ENCODE results near the gene FAM13B. TPM values are rescaled to one million over a fixed set of nuclear protein-coding genes. Genes with fewer than 3 reads are reported as not detected.
A peak's percentile ranks its signal among the peaks of the same experiment; 100 is the strongest.

The FAM13B gene
- total and polyA plus RNA-seq, 10 of the 15 experiments (the other 5 are each of a cell fraction or from before 2014, with no cell fraction given) = 3.6 to 30.0 (median 20.3) TPM

DNA sequence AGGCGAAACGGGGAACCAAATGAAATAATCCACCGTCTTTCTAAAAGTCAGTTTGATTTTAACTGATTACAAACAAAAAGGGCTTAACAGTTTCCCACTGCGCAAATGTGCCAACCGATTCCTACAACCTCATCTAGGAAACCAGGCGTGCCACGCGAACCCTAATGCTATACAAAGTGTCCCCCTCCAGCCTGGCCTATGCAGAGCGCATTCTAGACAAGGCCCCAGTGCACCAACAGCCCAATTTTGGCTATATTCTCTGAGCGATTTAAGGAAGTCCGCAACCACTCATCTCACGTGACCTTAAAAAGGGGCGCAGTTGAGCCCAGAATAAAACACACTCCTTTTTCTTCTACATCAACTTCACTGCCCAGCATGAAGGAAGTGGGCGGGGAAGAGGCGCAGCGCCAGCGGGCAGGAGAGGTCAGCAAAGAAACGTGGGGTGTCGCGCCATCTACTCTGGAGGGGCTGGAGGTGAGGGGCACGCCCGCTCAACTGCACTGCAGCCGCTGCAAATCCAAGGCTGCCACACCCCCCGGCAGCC is 779 bp downstream of the FAM13B start (continued):
- TF ChIP-seq CBFB (IDR thresholded peaks at IDR 0.05; ENCODE audit: low read depth) (no peak), CBX3 (IDR thresholded peaks at IDR 0.05; ENCODE audit: borderline replicate concordance, low read depth) (no peak), NRF1 (conservative IDR thresholded peaks at IDR 0.05; ENCODE audit: low read depth, low read length) (no peak), BCLAF1 (IDR thresholded peaks at IDR 0.05) (no peak), DPF2 (IDR thresholded peaks at IDR 0.05) (no peak), ZBED1 (IDR thresholded peaks at IDR 0.05; ENCODE audit: borderline replicate concordance) (no peak), SMC3 (IDR thresholded peaks at IDR 0.05; ENCODE audit: borderline replicate concordance, low read length) (no peak), IKZF1 (conservative IDR thresholded peaks at IDR 0.05) (peak; percentile 65), FOS (IDR thresholded peaks at IDR 0.05; ENCODE audit: borderline replicate concordance, extremely low read depth, insufficient read length) (no peak), NR2F1 (conservative IDR thresholded peaks at IDR 0.05) (peak; percentile 79), USF2 (IDR thresholded peaks at IDR 0.05; ENCODE audit: borderline replicate concordance, low read depth, low read length) (peak; percentile 56), TBL1XR1 (IDR thresholded peaks at IDR 0.05; ENCODE audit: low read depth, low read length) (no peak), PAX5 (IDR thresholded peaks at IDR 0.05; ENCODE audit: borderline replicate concordance, low read depth, low read length) (peak; percentile 20; the same call in 1 of the 2 replicates), RUNX3 (IDR thresholded peaks at IDR 0.05; ENCODE audit: low read length) (peak; percentile 68), SUPT20H (IDR thresholded peaks at IDR 0.05; ENCODE audit: borderline replicate concordance, control insufficient read depth, low read depth, low read length) (no peak), HDGF (IDR thresholded peaks at IDR 0.05) (no peak), POLR2AphosphoS5 (IDR thresholded peaks at IDR 0.05; ENCODE audit: low read length) (peak; percentile 59)
- TF ChIP-seq, protein P1, sequence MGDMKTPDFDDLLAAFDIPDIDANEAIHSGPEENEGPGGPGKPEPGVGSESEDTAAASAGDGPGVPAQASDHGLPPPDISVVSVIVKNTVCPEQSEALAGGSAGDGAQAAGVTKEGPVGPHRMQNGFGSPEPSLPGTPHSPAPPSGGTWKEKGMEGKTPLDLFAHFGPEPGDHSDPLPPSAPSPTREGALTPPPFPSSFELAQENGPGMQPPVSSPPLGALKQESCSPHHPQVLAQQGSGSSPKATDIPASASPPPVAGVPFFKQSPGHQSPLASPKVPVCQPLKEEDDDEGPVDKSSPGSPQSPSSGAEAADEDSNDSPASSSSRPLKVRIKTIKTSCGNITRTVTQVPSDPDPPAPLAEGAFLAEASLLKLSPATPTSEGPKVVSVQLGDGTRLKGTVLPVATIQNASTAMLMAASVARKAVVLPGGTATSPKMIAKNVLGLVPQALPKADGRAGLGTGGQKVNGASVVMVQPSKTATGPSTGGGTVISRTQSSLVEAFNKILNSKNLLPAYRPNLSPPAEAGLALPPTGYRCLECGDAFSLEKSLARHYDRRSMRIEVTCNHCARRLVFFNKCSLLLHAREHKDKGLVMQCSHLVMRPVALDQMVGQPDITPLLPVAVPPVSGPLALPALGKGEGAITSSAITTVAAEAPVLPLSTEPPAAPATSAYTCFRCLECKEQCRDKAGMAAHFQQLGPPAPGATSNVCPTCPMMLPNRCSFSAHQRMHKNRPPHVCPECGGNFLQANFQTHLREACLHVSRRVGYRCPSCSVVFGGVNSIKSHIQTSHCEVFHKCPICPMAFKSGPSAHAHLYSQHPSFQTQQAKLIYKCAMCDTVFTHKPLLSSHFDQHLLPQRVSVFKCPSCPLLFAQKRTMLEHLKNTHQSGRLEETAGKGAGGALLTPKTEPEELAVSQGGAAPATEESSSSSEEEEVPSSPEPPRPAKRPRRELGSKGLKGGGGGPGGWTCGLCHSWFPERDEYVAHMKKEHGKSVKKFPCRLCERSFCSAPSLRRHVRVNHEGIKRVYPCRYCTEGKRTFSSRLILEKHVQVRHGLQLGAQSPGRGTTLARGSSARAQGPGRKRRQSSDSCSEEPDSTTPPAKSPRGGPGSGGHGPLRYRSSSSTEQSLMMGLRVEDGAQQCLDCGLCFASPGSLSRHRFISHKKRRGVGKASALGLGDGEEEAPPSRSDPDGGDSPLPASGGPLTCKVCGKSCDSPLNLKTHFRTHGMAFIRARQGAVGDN (IDR thresholded peaks at IDR 0.05) = peak; percentile 11; the same call in 1 of the 2 replicates
- TF ChIP-seq, protein P2, sequence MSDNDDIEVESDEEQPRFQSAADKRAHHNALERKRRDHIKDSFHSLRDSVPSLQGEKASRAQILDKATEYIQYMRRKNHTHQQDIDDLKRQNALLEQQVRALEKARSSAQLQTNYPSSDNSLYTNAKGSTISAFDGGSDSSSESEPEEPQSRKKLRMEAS (IDR thresholded peaks at IDR 0.05; ENCODE audit: low read depth, low read length) = 0 out of 2 replicates have a peak, but pooled peaks have one; percentile 37
- TF ChIP-seq, protein P3, sequence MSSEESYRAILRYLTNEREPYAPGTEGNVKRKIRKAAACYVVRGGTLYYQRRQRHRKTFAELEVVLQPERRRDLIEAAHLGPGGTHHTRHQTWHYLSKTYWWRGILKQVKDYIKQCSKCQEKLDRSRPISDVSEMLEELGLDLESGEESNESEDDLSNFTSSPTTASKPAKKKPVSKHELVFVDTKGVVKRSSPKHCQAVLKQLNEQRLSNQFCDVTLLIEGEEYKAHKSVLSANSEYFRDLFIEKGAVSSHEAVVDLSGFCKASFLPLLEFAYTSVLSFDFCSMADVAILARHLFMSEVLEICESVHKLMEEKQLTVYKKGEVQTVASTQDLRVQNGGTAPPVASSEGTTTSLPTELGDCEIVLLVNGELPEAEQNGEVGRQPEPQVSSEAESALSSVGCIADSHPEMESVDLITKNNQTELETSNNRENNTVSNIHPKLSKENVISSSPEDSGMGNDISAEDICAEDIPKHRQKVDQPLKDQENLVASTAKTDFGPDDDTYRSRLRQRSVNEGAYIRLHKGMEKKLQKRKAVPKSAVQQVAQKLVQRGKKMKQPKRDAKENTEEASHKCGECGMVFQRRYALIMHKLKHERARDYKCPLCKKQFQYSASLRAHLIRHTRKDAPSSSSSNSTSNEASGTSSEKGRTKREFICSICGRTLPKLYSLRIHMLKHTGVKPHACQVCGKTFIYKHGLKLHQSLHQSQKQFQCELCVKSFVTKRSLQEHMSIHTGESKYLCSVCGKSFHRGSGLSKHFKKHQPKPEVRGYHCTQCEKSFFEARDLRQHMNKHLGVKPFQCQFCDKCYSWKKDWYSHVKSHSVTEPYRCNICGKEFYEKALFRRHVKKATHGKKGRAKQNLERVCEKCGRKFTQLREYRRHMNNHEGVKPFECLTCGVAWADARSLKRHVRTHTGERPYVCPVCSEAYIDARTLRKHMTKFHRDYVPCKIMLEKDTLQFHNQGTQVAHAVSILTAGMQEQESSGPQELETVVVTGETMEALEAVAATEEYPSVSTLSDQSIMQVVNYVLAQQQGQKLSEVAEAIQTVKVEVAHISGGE (CRISPR knock-in tag; IDR thresholded peaks at IDR 0.05) = no peak

Measured in GM12878 (cell line).